Measurements from ENCODE around the gene ABLIM1.

- TF ChIP-seq POLR2AphosphoS5 (IDR thresholded peaks at IDR 0.05; ENCODE audit: low read depth, low read length) (no peak), SIN3A (IDR thresholded peaks at IDR 0.05; ENCODE audit: borderline replicate concordance, insufficient read depth, low read length) (no peak), REST (IDR thresholded peaks at IDR 0.05; ENCODE audit: insufficient read depth in 1 of 2, low read depth in 2 of 2, low read length in 2 of 2) (no peak), TAF1 (IDR thresholded peaks at IDR 0.05; ENCODE audit: borderline replicate concordance, insufficient read depth, low read length) (no peak)
Measured at GRCh38 chr10:114653926-114654325, 4.1 kb downstream of the ABLIM1 start.
